ENCODE measurements around the gene FBXO7. TPM values are rescaled to one million over a fixed set of nuclear protein-coding genes. Genes with fewer than 3 reads are reported as not detected.

The FBXO7 gene
- total RNA-seq, 4 donors from 2014 or later, result 86.1 to 108 (median 92.9) TPM

DNA sequence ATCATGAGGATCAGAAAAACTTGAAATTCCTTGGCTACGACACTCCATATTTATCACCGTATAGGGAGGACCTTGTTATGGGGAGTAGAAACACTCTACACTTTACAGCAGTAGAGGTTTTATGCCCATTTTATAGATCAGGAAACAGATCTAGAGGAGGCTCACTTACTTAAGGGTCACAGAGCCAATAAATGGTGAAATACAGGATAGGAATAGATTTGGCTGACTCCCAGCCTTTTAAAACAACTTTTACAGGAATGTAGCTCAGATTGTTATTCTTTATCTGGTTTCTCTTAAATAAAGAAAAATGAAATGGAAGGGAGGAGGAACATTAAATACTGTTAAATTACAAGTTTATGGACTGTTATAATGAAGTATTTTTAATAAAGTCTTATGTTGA lies 14.8 kb downstream of the FBXO7 start:
- H3K4me3 ChIP-seq, result no peak overlapping the region
- TF ChIP-seq, protein P1, sequence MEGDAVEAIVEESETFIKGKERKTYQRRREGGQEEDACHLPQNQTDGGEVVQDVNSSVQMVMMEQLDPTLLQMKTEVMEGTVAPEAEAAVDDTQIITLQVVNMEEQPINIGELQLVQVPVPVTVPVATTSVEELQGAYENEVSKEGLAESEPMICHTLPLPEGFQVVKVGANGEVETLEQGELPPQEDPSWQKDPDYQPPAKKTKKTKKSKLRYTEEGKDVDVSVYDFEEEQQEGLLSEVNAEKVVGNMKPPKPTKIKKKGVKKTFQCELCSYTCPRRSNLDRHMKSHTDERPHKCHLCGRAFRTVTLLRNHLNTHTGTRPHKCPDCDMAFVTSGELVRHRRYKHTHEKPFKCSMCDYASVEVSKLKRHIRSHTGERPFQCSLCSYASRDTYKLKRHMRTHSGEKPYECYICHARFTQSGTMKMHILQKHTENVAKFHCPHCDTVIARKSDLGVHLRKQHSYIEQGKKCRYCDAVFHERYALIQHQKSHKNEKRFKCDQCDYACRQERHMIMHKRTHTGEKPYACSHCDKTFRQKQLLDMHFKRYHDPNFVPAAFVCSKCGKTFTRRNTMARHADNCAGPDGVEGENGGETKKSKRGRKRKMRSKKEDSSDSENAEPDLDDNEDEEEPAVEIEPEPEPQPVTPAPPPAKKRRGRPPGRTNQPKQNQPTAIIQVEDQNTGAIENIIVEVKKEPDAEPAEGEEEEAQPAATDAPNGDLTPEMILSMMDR (IDR thresholded peaks at IDR 0.05), result no peak
- TF ChIP-seq EP300 (IDR thresholded peaks at IDR 0.05), result no peak
- TF ChIP-seq POLR2A (IDR thresholded peaks at IDR 0.05), result no peak

DNA sequence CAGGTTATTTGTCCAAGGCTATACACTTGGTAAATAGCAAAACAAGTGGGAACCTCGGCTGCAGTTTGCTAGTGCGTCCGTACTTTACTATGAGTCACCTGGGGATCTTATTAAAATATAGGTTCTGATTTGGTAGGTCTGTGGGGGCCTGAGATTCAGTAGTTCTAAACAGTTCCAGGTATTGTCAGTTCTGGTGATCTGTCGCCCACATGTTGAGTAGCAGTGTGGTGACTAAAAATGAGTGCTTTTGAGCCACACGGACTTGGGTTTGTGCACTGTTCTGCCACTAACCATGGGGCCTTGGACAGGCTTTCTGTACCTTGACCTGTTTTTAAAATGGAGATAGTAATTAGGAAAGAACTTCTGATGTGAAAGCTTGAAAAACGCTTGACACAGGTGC lies 15.7 kb downstream of the FBXO7 start:
- H3K27ac ChIP-seq, result no peak overlapping the region
- TF ChIP-seq, protein P1 (IDR thresholded peaks at IDR 0.05), result no peak
- TF ChIP-seq EP300 (IDR thresholded peaks at IDR 0.05), result no peak
- TF ChIP-seq POLR2A (IDR thresholded peaks at IDR 0.05), result no peak
- no peak overlapping the region for H3K4me3 ChIP-seq
- peaks cover 0 to 91% (median 10%) of the 10 kb centered on the region in 3 donors for H3K36me3 ChIP-seq
- WGBS, 2 donors, result 93 to 97% methylated on average over 6 of the region's 6 CpGs
- H3K4me1 ChIP-seq, result peaks cover 0 to 26% (median 0%) of the 10 kb centered on the region in 4 donors
- H3K27me3 ChIP-seq, result no peaks in the 10 kb centered on the region
- no peaks in the 10 kb centered on the region for H3K9me3 ChIP-seq
- DNase-seq (ENCODE audit: low spot score in 2 of 2), result no peak

More for the DNA sequence above, 14.8 kb downstream of the FBXO7 start:
- Histone ChIP-seq H3K27ac (no peak overlapping the region), H3K27me3 (no peaks in the 10 kb centered on the region), H3K9me3 (no peaks in the 10 kb centered on the region), H3K4me1 (peaks cover 0 to 26% (median 0%) of the 10 kb centered on the region in 4 donors), H3K36me3 (peaks cover 0 to 90% (median 14%) of the 10 kb centered on the region in 3 donors)
- 93% methylated on average over 2 of the region's 2 CpGs for whole genome bisulfite sequencing, 2 donors
- DNase-seq (ENCODE audit: low spot score in 2 of 2), result no peak

DNA sequence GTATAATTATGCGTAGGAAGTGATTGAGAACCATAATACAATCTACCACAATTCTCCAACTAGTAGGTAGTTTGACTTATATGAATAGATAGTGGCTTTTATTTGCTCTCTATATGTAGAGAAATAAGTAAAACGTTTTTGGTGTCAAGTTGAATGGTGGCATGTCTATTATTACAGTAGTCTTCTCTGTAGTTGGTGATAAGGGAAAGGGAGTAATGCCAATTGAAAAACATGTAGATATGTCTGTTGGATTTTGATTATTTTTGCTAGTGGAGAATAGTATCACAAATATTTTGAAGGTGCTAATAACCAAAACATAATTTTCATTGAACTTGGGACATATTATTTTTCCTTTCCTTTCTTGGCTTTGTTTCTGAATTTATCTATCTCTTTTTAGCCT lies 17.5 kb downstream of the FBXO7 start:
- 88 to 89% methylated on average over 2 of the region's 2 CpGs for WGBS, 2 donors
- Histone ChIP-seq H3K27me3 (no peaks in the 10 kb centered on the region), H3K4me1 (peaks cover 0 to 13% (median 0%) of the 10 kb centered on the region in 4 donors), H3K27ac (no peak overlapping the region), H3K36me3 (peaks cover 2 to 91% (median 6%) of the 10 kb centered on the region in 3 donors), H3K4me3 (no peak overlapping the region), H3K9me3 (no peaks in the 10 kb centered on the region)
- DNase-seq (ENCODE audit: low spot score in 2 of 2), result no peak
- no peak for TF ChIP-seq POLR2A (IDR thresholded peaks at IDR 0.05)
- TF ChIP-seq, protein P1 (IDR thresholded peaks at IDR 0.05), result no peak
- TF ChIP-seq EP300 (IDR thresholded peaks at IDR 0.05), result no peak

DNA sequence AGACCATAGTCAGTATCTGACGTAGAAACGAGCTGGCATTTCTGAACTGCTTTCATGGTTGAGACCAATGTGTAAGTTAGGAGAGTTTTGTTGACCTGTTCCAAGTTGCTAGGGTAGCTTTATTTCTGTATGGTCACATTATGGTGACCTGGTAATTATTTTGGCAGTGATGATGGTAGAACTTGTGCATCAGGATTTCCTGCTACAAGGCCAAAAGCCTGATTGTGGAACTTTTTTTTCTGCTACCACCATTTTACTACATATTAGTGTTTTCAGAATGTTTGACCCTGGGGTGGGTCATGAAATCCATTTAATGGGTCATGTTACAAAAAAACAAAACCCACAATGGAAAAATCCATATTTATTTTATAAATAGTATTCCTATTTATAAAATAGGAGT lies 18.9 kb downstream of the FBXO7 start:
- TF ChIP-seq, protein P1 (IDR thresholded peaks at IDR 0.05), result no peak
- TF ChIP-seq EP300 (IDR thresholded peaks at IDR 0.05) (no peak), POLR2A (IDR thresholded peaks at IDR 0.05) (no peak)
- no peak overlapping the region for H3K4me3 ChIP-seq
- H3K9me3 ChIP-seq, result no peaks in the 10 kb centered on the region
- peaks cover under 1 to 94% (median 2%) of the 10 kb centered on the region in 3 donors for H3K36me3 ChIP-seq
- peaks cover 0 to 5% (median 0%) of the 10 kb centered on the region in 4 donors for H3K4me1 ChIP-seq
- 97 to 98% methylated on average over 2 of the region's 2 CpGs for WGBS, 2 donors
- H3K27me3 ChIP-seq, result no peaks in the 10 kb centered on the region
- H3K27ac ChIP-seq, result no peak overlapping the region
- no peak for DNase-seq (ENCODE audit: low spot score in 2 of 2)

DNA sequence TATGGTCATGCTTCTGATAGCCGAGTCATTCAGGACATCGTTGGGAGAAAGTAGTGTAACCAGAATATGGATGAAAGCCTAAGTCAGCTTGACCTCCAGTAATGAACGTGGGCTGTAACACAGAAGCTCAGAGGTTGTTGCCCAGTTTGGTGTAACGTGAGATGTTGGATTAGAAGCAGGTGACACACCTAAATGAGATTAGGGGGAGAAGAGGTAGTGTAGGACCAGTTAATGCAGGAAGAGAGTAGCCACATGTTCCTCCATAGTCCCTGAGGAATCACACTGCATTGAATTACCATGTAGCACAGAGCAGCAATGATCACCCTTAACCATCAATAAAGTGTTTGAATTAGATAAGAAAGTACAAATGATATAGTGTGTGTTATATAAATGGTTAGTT lies 20.4 kb downstream of the FBXO7 start:
- no peak for TF ChIP-seq POLR2A (IDR thresholded peaks at IDR 0.05)
- TF ChIP-seq, protein P1 (IDR thresholded peaks at IDR 0.05), result no peak
- no peak for TF ChIP-seq EP300 (IDR thresholded peaks at IDR 0.05)
- Histone ChIP-seq H3K9me3 (no peaks in the 10 kb centered on the region), H3K27me3 (no peaks in the 10 kb centered on the region), H3K36me3 (peaks cover 0 to 89% (median 2%) of the 10 kb centered on the region in 3 donors), H3K4me3 (no peak overlapping the region), H3K4me1 (no peaks in the 10 kb centered on the region), H3K27ac (no peak overlapping the region)
- WGBS, 2 donors, result 84 to 86% methylated on average over 4 of the region's 4 CpGs
- no peak for DNase-seq (ENCODE audit: low spot score in 2 of 2)
